ENCODE data around the gene KIFAP3. TPM values are rescaled to one million over a fixed set of nuclear protein-coding genes. Genes with fewer than 3 reads are reported as not detected.

Gene KIFAP3
- total and polyA plus RNA-seq, 2 donors (not counting 1 experiment from before 2014, with no cell fraction given), result 3.7 to 14.9 TPM

DNA sequence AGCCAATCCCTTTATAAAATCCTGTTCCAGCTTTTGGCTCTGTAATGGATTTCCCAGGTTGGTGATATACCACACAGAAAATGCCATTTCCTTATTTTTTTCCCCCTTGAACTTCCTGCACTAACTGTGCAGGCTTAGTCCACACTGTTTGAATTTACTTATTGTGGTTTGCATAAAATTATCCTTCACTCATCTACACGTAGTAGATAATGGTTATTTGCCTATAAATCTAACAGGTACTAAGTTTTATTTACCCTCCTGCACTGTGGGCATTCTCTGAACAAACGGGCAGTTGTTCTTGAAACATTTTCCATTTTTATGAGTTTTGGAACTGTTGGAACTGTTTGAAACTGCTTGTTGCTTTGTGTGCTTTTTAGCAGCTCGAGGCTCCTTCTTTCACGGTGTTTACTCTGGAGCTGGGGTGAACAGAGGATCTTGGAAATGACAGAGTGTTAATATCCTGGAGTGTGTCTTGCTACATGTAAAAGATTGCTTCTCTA lies 23.0 kb upstream of the KIFAP3 start:
- Mint-ChIP-seq H3K4me1 (no peaks in the 10 kb centered on the region), H3K27ac (no peak overlapping the region), H3K27me3 (peaks cover 27% of the 10 kb centered on the region), H3K9me3 (ENCODE audit: insufficient read depth) (peaks cover 2% of the 10 kb centered on the region), H3K4me3 (no peak overlapping the region)
- no peak overlapping the region for H3K4me2 ChIP-seq (replicated peaks; ENCODE audit: low read depth, low read length, poor library complexity, severe bottlenecking)
- H3K79me2 ChIP-seq (ENCODE audit: control insufficient read depth, insufficient read depth, low read length), result no peaks in the 10 kb centered on the region
- H3K9me3 ChIP-seq (ENCODE audit: control extremely low read depth in 1 of 3, control insufficient read depth in 2 of 3, insufficient read depth in 1 of 3, low read length in 2 of 3), result peaks cover 0 to 3% (median 0%) of the 10 kb centered on the region in 3 donors
- H3K9ac ChIP-seq (ENCODE audit: low read length), result no peak overlapping the region
- no peak for ATAC-seq (ENCODE audit: low read depth)
- H3K4me1 ChIP-seq (ENCODE audit: control insufficient read depth in 2 of 2, insufficient read depth in 2 of 2, low read length in 2 of 2), result no peaks in the 10 kb centered on the region
- 32% methylated on average over 3 of the region's 4 CpGs for WGBS (ENCODE audit: insufficient coverage)
- H3K36me3 ChIP-seq (replicated peaks in 1 of 2; ENCODE audit: control extremely low read depth in 1 of 2, control insufficient read depth in 1 of 2, extremely low read depth in 1 of 2, insufficient read depth in 2 of 2, low read length in 1 of 2), result no peaks in the 10 kb centered on the region
- intact Hi-C loops (cut with micrococcal nuclease), result no loop called here
- TF ChIP-seq, protein P1, sequence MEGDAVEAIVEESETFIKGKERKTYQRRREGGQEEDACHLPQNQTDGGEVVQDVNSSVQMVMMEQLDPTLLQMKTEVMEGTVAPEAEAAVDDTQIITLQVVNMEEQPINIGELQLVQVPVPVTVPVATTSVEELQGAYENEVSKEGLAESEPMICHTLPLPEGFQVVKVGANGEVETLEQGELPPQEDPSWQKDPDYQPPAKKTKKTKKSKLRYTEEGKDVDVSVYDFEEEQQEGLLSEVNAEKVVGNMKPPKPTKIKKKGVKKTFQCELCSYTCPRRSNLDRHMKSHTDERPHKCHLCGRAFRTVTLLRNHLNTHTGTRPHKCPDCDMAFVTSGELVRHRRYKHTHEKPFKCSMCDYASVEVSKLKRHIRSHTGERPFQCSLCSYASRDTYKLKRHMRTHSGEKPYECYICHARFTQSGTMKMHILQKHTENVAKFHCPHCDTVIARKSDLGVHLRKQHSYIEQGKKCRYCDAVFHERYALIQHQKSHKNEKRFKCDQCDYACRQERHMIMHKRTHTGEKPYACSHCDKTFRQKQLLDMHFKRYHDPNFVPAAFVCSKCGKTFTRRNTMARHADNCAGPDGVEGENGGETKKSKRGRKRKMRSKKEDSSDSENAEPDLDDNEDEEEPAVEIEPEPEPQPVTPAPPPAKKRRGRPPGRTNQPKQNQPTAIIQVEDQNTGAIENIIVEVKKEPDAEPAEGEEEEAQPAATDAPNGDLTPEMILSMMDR (IDR thresholded peaks at IDR 0.05), result no peak
- TF ChIP-seq EZH2 (IDR thresholded peaks at IDR 0.05; ENCODE audit: borderline replicate concordance, insufficient read depth, low read depth, low read length, poor library complexity, severe bottlenecking), result no peak
- ChIA-PET POLR2A (no interaction called here), CTCF (no interaction called here)
- no peak overlapping the region for H2AFZ ChIP-seq (ENCODE audit: insufficient read depth, low read depth, low read length, poor library complexity, severe bottlenecking)
- H3K27me3 ChIP-seq (replicated peaks in 1 of 4; ENCODE audit: control extremely low read depth in 1 of 4, control insufficient read depth in 3 of 4, insufficient read depth in 4 of 4, low read length in 3 of 4), result peaks cover 0 to 5% (median 0%) of the 10 kb centered on the region in 4 experiments
- H3K4me3 ChIP-seq (ENCODE audit: control extremely low read depth in 1 of 5, extremely low read depth in 1 of 5, insufficient read depth in 1 of 5, low read depth in 2 of 5, low read length in 4 of 5), result no peak overlapping the region
- no peak for DNase-seq
- H3K27ac ChIP-seq (ENCODE audit: low read length in 2 of 2), result no peak overlapping the region
- no peaks in the 10 kb centered on the region for H4K20me1 ChIP-seq (ENCODE audit: control insufficient read depth, insufficient read depth, low read length, poor library complexity, severe bottlenecking)

DNA sequence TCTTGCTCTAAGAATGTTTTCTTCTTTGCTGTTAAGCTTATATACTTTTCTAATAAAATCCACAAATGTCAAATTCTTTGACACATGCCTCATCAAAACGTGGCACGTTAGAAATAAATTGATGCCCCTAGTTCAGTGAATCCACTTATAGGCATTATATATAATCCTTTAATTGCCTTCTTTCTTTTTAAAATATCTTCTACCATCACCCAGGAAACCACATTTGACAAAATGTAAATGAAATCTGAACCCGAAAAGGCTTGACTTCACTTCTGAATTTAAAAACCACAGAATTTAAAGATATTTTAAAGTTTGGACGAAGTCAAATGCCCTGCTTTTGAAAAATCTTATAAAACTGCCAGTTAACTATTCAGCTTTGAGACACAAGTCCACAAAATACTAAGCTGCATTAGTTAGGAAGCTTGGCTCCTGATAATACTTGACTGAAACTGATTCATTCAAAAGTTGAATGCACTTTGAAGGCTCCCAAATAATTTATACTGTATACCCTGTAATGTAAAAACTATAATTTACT lies 22.4 kb upstream of the KIFAP3 start:
- no peak for DNase-seq
- Mint-ChIP-seq H3K27ac (no peak overlapping the region), H3K27me3 (peaks cover 27% of the 10 kb centered on the region), H3K4me3 (no peak overlapping the region), H3K4me1 (no peaks in the 10 kb centered on the region), H3K9me3 (ENCODE audit: insufficient read depth) (peaks cover 2% of the 10 kb centered on the region)
- Histone ChIP-seq H3K27ac (ENCODE audit: low read length in 2 of 2) (no peak overlapping the region), H3K9ac (ENCODE audit: low read length) (no peak overlapping the region), H3K4me2 (replicated peaks; ENCODE audit: low read depth, low read length, poor library complexity, severe bottlenecking) (no peak overlapping the region), H3K4me3 (ENCODE audit: control extremely low read depth in 1 of 5, extremely low read depth in 1 of 5, insufficient read depth in 1 of 5, low read depth in 2 of 5, low read length in 4 of 5) (no peak overlapping the region), H3K4me1 (ENCODE audit: control insufficient read depth in 2 of 2, insufficient read depth in 2 of 2, low read length in 2 of 2) (no peaks in the 10 kb centered on the region), H3K36me3 (replicated peaks in 1 of 2; ENCODE audit: control extremely low read depth in 1 of 2, control insufficient read depth in 1 of 2, extremely low read depth in 1 of 2, insufficient read depth in 2 of 2, low read length in 1 of 2) (no peaks in the 10 kb centered on the region), H4K20me1 (ENCODE audit: control insufficient read depth, insufficient read depth, low read length, poor library complexity, severe bottlenecking) (no peaks in the 10 kb centered on the region), H3K79me2 (ENCODE audit: control insufficient read depth, insufficient read depth, low read length) (no peaks in the 10 kb centered on the region), H3K27me3 (replicated peaks in 1 of 4; ENCODE audit: control extremely low read depth in 1 of 4, control insufficient read depth in 3 of 4, insufficient read depth in 4 of 4, low read length in 3 of 4) (peaks cover 0 to 5% (median 0%) of the 10 kb centered on the region in 4 experiments), H2AFZ (ENCODE audit: insufficient read depth, low read depth, low read length, poor library complexity, severe bottlenecking) (no peak overlapping the region), H3K9me3 (ENCODE audit: control extremely low read depth in 1 of 3, control insufficient read depth in 2 of 3, insufficient read depth in 1 of 3, low read length in 2 of 3) (peaks cover 0 to 3% (median 0%) of the 10 kb centered on the region in 3 donors)
- TF ChIP-seq EZH2 (IDR thresholded peaks at IDR 0.05; ENCODE audit: borderline replicate concordance, insufficient read depth, low read depth, low read length, poor library complexity, severe bottlenecking), result no peak
- TF ChIP-seq, protein P1 (IDR thresholded peaks at IDR 0.05), result no peak
- no CpG with 5 or more reads among the region's 4 CpGs for WGBS (ENCODE audit: insufficient coverage)
- ATAC-seq (ENCODE audit: low read depth), result no peak
- intact Hi-C loops (cut with micrococcal nuclease), result no loop called here
- ChIA-PET CTCF (no interaction called here), POLR2A (no interaction called here)
